ENCODE data around the gene MKRN2. TPM values are rescaled to one million over a fixed set of nuclear protein-coding genes. Genes with fewer than 3 reads are reported as not detected.

MKRN2 gene
- total and polyA plus RNA-seq, 2 experiments from 2014 or later, result 41.6 to 43.7 TPM

DNA sequence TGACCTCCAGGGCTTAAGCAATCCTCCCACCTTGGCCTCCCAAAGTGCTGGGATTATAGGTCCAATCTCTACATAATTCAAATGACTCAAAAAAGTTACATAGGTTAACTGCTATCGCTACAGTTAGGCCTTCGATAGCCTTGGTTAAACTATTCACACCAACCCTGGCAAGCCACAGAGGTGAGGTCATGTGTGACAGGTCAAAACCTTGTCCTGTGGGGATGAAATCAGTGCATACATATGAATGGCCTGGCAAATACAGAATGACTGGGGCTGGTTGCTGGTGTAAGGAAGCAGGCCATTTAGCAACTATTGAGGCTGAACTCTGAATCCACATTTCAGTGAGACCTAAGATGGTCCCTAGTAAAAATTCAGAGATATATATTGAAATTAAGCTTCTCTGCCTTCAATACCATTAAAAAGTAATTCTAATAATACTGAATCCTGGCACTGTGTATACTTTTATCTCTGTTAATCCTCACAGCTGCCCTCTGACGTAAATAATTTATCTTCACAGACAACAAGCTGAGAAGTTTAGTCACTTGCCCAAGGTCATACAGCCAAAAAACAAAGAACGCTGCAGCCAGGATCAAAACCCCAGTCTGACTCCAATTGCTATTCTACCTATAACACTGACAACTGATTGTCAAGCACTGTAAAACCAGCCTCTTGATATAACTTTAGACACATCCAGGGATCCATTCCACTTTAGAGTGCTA, 35.3 kb downstream of the MKRN2 start:
- Histone ChIP-seq H3K4me3 (no peak overlapping the region), H3K27me3 (replicated peaks; ENCODE audit: insufficient read depth) (no peaks in the 10 kb centered on the region), H3F3A (ENCODE audit: insufficient read depth) (peaks cover 32% of the 10 kb centered on the region), H3K4me2 (ENCODE audit: unreplicated experiment) (no peak overlapping the region), H3K79me2 (ENCODE audit: insufficient read depth) (peaks cover 8% of the 10 kb centered on the region; the same call in 1 of the 2 replicates), H3K9ac (no peak overlapping the region), H4K20me1 (ENCODE audit: insufficient read depth) (no peaks in the 10 kb centered on the region), H3K9me2 (ENCODE audit: insufficient read depth) (no peaks in the 10 kb centered on the region), H3K9me3 (ENCODE audit: low read depth) (no peaks in the 10 kb centered on the region), H3K36me3 (ENCODE audit: low read depth) (peaks cover 34% of the 10 kb centered on the region; the same call in 1 of the 2 replicates), H2AFZ (no peak overlapping the region), H3K4me1 (ENCODE audit: insufficient read depth) (peaks cover 13% of the 10 kb centered on the region), H3K27ac (no peak overlapping the region)
- 95 to 97% methylated on average over 4 of the region's 4 CpGs for WGBS, 2 experiments (ENCODE audit: low coverage in 1 of 2, low lambda C conversion rate in 2 of 2, missing lambda C conversion rate in 2 of 2)
- TF ChIP-seq EZH2 (IDR thresholded peaks at IDR 0.05; ENCODE audit: insufficient read depth, poor library complexity, severe bottlenecking) (no peak), EZH2phosphoT487 (IDR thresholded peaks at IDR 0.05; ENCODE audit: insufficient read depth, low read depth) (no peak)
- no peak for DNase-seq
- in situ Hi-C loops (cut with MboI), result no loop called here

DNA sequence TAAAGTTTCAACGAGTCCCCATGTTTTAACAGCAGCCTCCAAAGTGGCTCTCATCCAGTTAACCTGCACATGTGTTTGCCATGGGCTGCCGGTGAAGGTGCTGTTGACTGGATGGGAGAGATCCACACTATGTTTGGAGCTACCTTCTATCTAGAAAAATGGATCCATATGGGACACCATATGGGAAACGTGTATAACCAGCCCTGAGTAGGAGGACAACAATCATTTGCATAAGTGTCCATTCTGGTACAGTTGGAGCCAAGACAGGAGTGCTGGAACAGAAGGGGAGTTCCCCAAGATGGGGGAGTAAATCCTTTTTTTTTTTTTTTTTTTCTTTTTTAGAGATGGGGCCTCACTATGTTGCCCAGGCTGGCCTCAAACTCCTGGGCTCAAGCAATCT, 36.6 kb downstream of the MKRN2 start:
- in situ Hi-C loops (cut with MboI), result no loop called here
- Histone ChIP-seq H3K4me2 (ENCODE audit: unreplicated experiment) (no peak overlapping the region), H3K4me3 (no peak overlapping the region), H3K79me2 (ENCODE audit: insufficient read depth) (peaks cover 11% of the 10 kb centered on the region; the same call in 1 of the 2 replicates), H3K9ac (no peak overlapping the region), H3K27me3 (replicated peaks; ENCODE audit: insufficient read depth) (no peaks in the 10 kb centered on the region), H3F3A (ENCODE audit: insufficient read depth) (peaks cover 22% of the 10 kb centered on the region), H3K4me1 (ENCODE audit: insufficient read depth) (0 out of 2 replicates have a peak, but pooled peaks cover under 1% of the 10 kb centered on the region), H4K20me1 (ENCODE audit: insufficient read depth) (no peaks in the 10 kb centered on the region), H3K9me2 (ENCODE audit: insufficient read depth) (no peaks in the 10 kb centered on the region), H3K36me3 (ENCODE audit: low read depth) (peaks cover 41% of the 10 kb centered on the region; the same call in 1 of the 2 replicates), H2AFZ (no peak overlapping the region), H3K27ac (no peak overlapping the region), H3K9me3 (ENCODE audit: low read depth) (no peaks in the 10 kb centered on the region)
- no peak for DNase-seq
- TF ChIP-seq EZH2 (IDR thresholded peaks at IDR 0.05; ENCODE audit: insufficient read depth, poor library complexity, severe bottlenecking), result no peak
- TF ChIP-seq EZH2phosphoT487 (IDR thresholded peaks at IDR 0.05; ENCODE audit: insufficient read depth, low read depth), result no peak
- 66% methylated on average over 3 of the region's 3 CpGs for WGBS, 2 experiments (ENCODE audit: low coverage in 1 of 2, low lambda C conversion rate in 2 of 2, missing lambda C conversion rate in 2 of 2)

DNA sequence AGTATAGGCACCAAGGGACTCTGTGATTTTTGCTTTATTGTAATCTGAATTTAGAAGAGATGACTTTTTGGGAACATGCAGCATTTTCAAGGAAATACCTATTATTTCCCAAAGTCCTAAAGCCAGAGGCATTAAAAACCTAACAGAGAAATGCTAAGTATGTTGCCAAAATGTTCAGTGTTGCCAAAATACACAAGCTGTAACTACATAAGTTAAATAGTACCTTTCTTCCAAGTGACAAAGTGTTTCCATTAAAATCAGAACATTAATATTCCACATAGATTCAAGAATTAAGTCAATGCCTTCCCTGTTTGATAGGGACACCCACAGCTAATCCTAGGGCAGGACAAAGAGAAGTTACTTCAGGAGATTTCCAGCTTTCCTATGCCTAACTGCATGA, 42.0 kb downstream of the MKRN2 start:
- 0 out of 2 replicates have a peak, but pooled peaks cover 5% of the 10 kb centered on the region for H3F3A ChIP-seq (ENCODE audit: insufficient read depth)
- H3K4me3 ChIP-seq, result no peak overlapping the region
- DNase-seq, result no peak
- no peak overlapping the region for H3K27ac ChIP-seq
- no peaks in the 10 kb centered on the region; the same call in 1 of the 2 replicates for H4K20me1 ChIP-seq (ENCODE audit: insufficient read depth)
- no peak overlapping the region for H3K4me2 ChIP-seq (ENCODE audit: unreplicated experiment)
- no peaks in the 10 kb centered on the region for H3K9me2 ChIP-seq (ENCODE audit: insufficient read depth)
- H3K36me3 ChIP-seq (ENCODE audit: low read depth), result peaks cover 74% of the 10 kb centered on the region
- no peaks in the 10 kb centered on the region for H3K4me1 ChIP-seq (ENCODE audit: insufficient read depth)
- no peaks in the 10 kb centered on the region for H3K9me3 ChIP-seq (ENCODE audit: low read depth)
- H2AFZ ChIP-seq, result no peak overlapping the region
- in situ Hi-C loops (cut with MboI), result no loop called here
- TF ChIP-seq EZH2phosphoT487 (IDR thresholded peaks at IDR 0.05; ENCODE audit: insufficient read depth, low read depth) (no peak), EZH2 (IDR thresholded peaks at IDR 0.05; ENCODE audit: insufficient read depth, poor library complexity, severe bottlenecking) (no peak)
- no peak overlapping the region for H3K9ac ChIP-seq
- H3K27me3 ChIP-seq (replicated peaks; ENCODE audit: insufficient read depth), result no peaks in the 10 kb centered on the region
- peaks cover 43% of the 10 kb centered on the region for H3K79me2 ChIP-seq (ENCODE audit: insufficient read depth)

DNA sequence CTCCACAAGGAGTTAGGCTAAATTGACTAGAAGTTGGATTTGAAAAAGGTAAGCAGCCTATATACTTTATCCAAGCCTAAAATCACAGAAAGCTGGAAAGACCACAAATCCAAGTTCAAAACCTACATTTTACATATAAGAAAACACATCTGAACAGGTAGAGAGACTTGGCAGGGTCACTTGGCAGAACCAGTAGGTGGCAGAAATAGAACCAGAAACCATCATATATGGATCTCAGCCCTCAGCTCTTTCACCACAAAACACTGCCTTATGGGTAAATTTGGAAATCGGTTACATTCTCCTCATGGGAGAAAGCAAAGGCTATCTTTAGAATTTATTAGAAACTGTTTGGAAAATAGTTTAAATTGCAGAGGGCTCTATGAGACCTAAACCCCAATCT, 44.2 kb downstream of the MKRN2 start:
- H3K4me2 ChIP-seq (ENCODE audit: unreplicated experiment), result no peak overlapping the region
- H2AFZ ChIP-seq, result no peak overlapping the region
- H3K79me2 ChIP-seq (ENCODE audit: insufficient read depth), result peaks cover 61% of the 10 kb centered on the region
- H3K4me3 ChIP-seq, result no peak overlapping the region
- 0 out of 2 replicates have a peak, but pooled peaks cover 5% of the 10 kb centered on the region for H3F3A ChIP-seq (ENCODE audit: insufficient read depth)
- no peaks in the 10 kb centered on the region for H3K4me1 ChIP-seq (ENCODE audit: insufficient read depth)
- in situ Hi-C loops (cut with MboI), result no loop called here
- WGBS, 2 experiments (ENCODE audit: low coverage in 1 of 2, low lambda C conversion rate in 2 of 2, missing lambda C conversion rate in 2 of 2), result 93 to 97% methylated on average over 1 of the region's 1 CpG
- H4K20me1 ChIP-seq (ENCODE audit: insufficient read depth), result no peaks in the 10 kb centered on the region; the same call in 1 of the 2 replicates
- no peak overlapping the region for H3K9ac ChIP-seq
- H3K9me3 ChIP-seq (ENCODE audit: low read depth), result no peaks in the 10 kb centered on the region
- no peaks in the 10 kb centered on the region for H3K27me3 ChIP-seq (replicated peaks; ENCODE audit: insufficient read depth)
- H3K9me2 ChIP-seq (ENCODE audit: insufficient read depth), result no peaks in the 10 kb centered on the region
- peaks cover 84% of the 10 kb centered on the region for H3K36me3 ChIP-seq (ENCODE audit: low read depth)
- no peak for DNase-seq
- no peak for TF ChIP-seq EZH2phosphoT487 (IDR thresholded peaks at IDR 0.05; ENCODE audit: insufficient read depth, low read depth)
- TF ChIP-seq EZH2 (IDR thresholded peaks at IDR 0.05; ENCODE audit: insufficient read depth, poor library complexity, severe bottlenecking), result no peak
- H3K27ac ChIP-seq, result no peak overlapping the region
